Kidney (tissue), 14 donors: ENCODE data around the gene FRA10AC1. TPM values are rescaled to one million over a fixed set of nuclear protein-coding genes. Genes with fewer than 3 reads are reported as not detected.
"Not testable (repeated sequence)": the region's sequence is repeated elsewhere in the genome, so short reads cannot be mapped to it uniquely, and the experiment has no call there.

Experiments
- DNase-seq, 5 donors: peaks; one replicate each; pipeline ENCODE4 v3.0.0-alpha.2; 2013 to 2020
- FAIRE-seq: peaks from 2 replicates; lab custom pipeline; 2012; peaks lifted over from hg19 to GRCh38; lab: Jason Lieb, UNC
- H3K27ac ChIP-seq, 2 donors: one replicate each; pipeline ENCODE4 v1.7.0; 2013; ENCODE audit warnings: low read depth in 2 of 2, low read length in 2 of 2, inconsistent platforms in 1 of 2
- H3K27me3 ChIP-seq: one replicate; pipeline ENCODE4 v1.7.1; 2013; ENCODE audit warnings: low read length, inconsistent platforms; ENCODE audit not compliant: control insufficient read depth, insufficient read depth
- H3K36me3 ChIP-seq, 3 donors: one replicate each; pipeline versions ENCODE4 v1.7.0 to v1.7.1; 2013; ENCODE audit warnings: low read length in 3 of 3, control low read depth in 1 of 3, inconsistent platforms in 1 of 3; ENCODE audit not compliant: insufficient read depth in 3 of 3, control insufficient read depth in 2 of 3
- H3K4me1 ChIP-seq, 3 donors: one replicate each; pipeline versions ENCODE4 v1.7.0 to v1.7.1; 2013; ENCODE audit warnings: low read length in 3 of 3, inconsistent platforms in 1 of 3, low read depth in 1 of 3; ENCODE audit not compliant: control insufficient read depth in 2 of 3, insufficient read depth in 2 of 3
- H3K4me3 ChIP-seq, 3 donors: one replicate each; pipeline versions ENCODE4 v1.7.0 to v1.8.1; 2013; ENCODE audit warnings: low read length in 3 of 3, control low read depth in 1 of 3, inconsistent platforms in 1 of 3
- H3K9ac ChIP-seq, 3 donors: one replicate each; pipeline versions ENCODE4 v1.7.0 to v1.7.1; 2013; ENCODE audit warnings: low read length in 3 of 3, control low read depth in 1 of 3, inconsistent platforms in 1 of 3
- H3K9me3 ChIP-seq, 3 donors: one replicate each; pipeline versions ENCODE4 v1.7.0 to v1.7.1; 2013; ENCODE audit warnings: low read length in 3 of 3, control low read depth in 1 of 3, inconsistent platforms in 1 of 3; ENCODE audit not compliant: control insufficient read depth in 2 of 3, insufficient read depth in 1 of 3
- intact Hi-C: fragments of 100-400 bp; cut with DNase I; formaldehyde crosslinking; loops from one replicate; pipeline ENCODE4 v1.11.1; 2022
- polyA plus RNA-seq: library from polyadenylated mRNA; stranded (reverse); fragments of 350-450 nt; fragmentation: Illumina TruSeq; extraction: RNeasy Lipid Tissue Mini Kit (QIAGEN cat#74804); gene quantifications from one replicate; pipeline ENCODE4 v1.2.3, GENCODE V29; 2014; ENCODE audit warnings: low read depth, low replicate concordance; ENCODE audit not compliant: insufficient read depth
- total RNA-seq: library from RNA; stranded (reverse); fragmentation: NEBNext Ultra II Directional; extraction: Animal tissue kit (Norgen Biotek cat#: 25700); gene quantifications from one replicate; pipeline ENCODE4 v1.2.1, GENCODE V29; 2021
- TF ChIP-seq, protein P1 (sequence below): IDR thresholded peaks from 3 replicates; pipeline ENCODE4 v1.5.1; 2012; ENCODE audit warnings: mild to moderate bottlenecking, moderate library complexity, borderline replicate concordance; ENCODE audit not compliant: insufficient read depth; ENCODE audit errors: extremely low read depth
- donor health status: control.
- donor health status: control.
- donor health status: control.
- donor health status: control.
- donor health status: control.
- donor health status: DM: yes; HTN: yes; CAD: no.
- donor health status: Normal renal cell carcinoma (clear cell type).

Gene FRA10AC1
- total and polyA plus RNA-seq, 2 donors from 2014 or later: 15.6 to 18.9 TPM

DNA sequence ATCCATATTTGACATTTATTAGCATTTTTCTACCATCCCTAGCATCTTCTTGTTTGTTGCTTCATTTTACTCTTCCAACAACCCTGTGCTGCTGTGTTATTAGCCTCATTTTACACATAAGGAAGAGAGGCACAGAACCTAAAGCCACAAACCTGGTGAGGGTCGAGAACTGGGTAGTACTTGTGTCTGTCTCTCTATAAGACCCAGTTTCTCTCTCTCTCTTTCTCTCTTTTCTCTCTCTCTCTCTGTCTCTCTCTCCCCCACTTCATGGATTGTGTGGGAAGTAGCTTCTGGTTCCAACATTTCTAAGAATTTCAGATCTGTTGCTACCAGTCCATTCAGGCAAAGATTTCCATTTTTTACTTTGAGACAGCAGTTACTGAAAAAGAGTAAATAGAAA lies 1.4 kb upstream of the FRA10AC1 start:
- intact Hi-C loops: no loop called here
- Histone ChIP-seq H3K9ac (no peak overlapping the region), H3K4me3 (no peak overlapping the region)

DNA sequence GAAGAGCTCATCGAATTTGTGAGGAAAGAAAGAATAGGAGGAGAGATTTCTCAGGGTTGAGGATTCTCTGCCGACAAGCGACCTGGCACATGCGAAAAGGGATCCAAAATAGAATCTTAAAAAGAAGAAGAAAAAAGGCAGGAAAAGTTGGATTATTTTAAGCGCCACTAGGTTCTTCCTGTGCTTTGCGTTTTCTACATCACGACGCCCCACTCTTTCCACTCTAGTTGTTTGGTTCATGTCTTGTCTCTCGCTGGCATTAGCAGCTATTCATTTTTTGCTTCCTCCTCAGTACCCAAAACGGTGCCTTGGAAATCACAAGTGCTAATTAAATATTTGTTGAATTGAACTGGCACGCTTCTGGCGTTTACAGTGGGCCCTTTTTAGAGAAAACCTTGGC lies 674 bp upstream of the FRA10AC1 start:
- intact Hi-C loops: no loop called here
- no peak for FAIRE-seq
- Histone ChIP-seq H3K4me1 (peaks cover 0 to 3% (median 0%) of the 10 kb centered on the region in 3 donors), H3K27ac (peak overlapping the region in 1 of 2 donors; percentile 90), H3K27me3 (no peaks in the 10 kb centered on the region), H3K36me3 (peaks cover 4 to 5% (median 4%) of the 10 kb centered on the region in 3 donors), H3K9me3 (no peaks in the 10 kb centered on the region), H3K4me3 (peak overlapping the region; percentile 84 to 97 (median 95)), H3K9ac (peak overlapping the region; percentile 74 to 93 (median 84))
- peak in 1 of 5 donors; percentile 41 for DNase-seq
- TF ChIP-seq, protein P1, sequence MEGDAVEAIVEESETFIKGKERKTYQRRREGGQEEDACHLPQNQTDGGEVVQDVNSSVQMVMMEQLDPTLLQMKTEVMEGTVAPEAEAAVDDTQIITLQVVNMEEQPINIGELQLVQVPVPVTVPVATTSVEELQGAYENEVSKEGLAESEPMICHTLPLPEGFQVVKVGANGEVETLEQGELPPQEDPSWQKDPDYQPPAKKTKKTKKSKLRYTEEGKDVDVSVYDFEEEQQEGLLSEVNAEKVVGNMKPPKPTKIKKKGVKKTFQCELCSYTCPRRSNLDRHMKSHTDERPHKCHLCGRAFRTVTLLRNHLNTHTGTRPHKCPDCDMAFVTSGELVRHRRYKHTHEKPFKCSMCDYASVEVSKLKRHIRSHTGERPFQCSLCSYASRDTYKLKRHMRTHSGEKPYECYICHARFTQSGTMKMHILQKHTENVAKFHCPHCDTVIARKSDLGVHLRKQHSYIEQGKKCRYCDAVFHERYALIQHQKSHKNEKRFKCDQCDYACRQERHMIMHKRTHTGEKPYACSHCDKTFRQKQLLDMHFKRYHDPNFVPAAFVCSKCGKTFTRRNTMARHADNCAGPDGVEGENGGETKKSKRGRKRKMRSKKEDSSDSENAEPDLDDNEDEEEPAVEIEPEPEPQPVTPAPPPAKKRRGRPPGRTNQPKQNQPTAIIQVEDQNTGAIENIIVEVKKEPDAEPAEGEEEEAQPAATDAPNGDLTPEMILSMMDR: no peak

More for the DNA sequence above, 1.4 kb upstream of the FRA10AC1 start:
- no peak for DNase-seq
- no peaks in the 10 kb centered on the region for H3K9me3 ChIP-seq
- no peak for FAIRE-seq
- H3K27me3 ChIP-seq: no peaks in the 10 kb centered on the region
- H3K27ac ChIP-seq: no peak overlapping the region
- H3K36me3 ChIP-seq: peaks cover under 1 to 5% (median 4%) of the 10 kb centered on the region in 3 donors
- peaks cover 0 to 3% (median 0%) of the 10 kb centered on the region in 3 donors for H3K4me1 ChIP-seq
- TF ChIP-seq, protein P1: no peak

DNA sequence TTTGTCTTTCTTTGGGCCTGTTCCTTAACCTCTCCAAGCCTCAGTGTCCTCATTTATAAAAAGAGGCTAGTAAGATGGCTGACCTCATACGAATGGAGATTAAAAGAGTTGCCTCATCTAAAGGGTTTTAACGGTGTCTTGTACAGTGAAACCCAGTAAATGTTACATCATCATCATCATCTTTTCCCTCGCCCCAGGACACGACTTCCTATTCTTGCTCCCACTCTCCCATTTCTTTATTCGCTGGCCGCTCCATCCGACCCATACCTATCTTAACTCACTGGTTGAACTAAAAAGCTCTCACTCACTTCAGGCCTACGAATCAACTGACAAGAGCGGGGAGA lies 554 bp downstream of the FRA10AC1 start:
- Histone ChIP-seq H3K36me3 (peaks cover 4 to 9% (median 5%) of the 10 kb centered on the region in 3 donors), H3K9ac (peak overlapping the region; percentile 68 to 97 (median 88)), H3K9me3 (no peaks in the 10 kb centered on the region), H3K27ac (peak overlapping the region; percentile 81 to 90), H3K4me1 (peaks cover 0 to 3% (median 0%) of the 10 kb centered on the region in 3 donors), H3K4me3 (peak overlapping the region; percentile 84 to 96 (median 96)), H3K27me3 (no peaks in the 10 kb centered on the region)
- intact Hi-C loops: no loop called here
- TF ChIP-seq, protein P1: no peak
- DNase-seq (peak in 1 of 5 donors; percentile 60), FAIRE-seq (no peak)

DNA sequence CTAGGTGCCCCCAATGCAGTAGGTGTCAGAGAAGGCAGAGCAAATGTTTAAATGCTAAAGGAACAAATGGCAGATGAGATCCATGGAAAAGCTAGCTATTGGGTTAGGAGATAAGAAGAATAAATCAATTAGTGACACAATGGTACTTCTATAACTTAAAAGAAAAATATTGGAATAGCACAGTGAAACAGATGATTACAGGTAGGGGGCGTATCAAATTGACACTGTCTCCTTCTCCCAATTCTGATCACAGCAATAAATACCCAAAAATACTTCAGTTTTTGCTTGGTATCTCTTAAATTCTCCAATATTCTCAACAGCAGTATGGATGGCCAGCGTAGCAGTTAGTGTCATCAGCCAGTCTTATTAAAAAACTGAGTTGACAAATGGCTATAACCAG lies 5.2 kb downstream of the FRA10AC1 start:
- no peak for FAIRE-seq

DNA sequence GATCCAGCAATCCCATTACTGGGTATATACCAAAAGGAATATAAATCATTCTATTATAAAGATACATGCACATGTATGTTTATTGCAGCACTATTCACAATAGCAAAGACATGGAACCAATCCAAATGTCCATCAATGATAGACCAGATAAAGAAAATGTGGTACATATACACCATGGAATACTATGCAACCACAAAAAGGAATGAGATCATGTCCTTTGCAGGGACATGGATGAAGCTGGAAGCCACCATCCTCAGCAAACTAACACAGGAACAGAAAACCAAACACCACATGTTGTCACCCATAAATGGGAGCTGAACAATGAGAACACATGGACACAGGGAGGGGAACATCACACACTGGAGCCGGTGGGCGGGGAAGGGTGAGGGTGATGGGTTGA lies 5.8 kb downstream of the FRA10AC1 start:
- H3K4me3 ChIP-seq, H3K4me1 ChIP-seq, H3K27ac ChIP-seq, DNase-seq, H3K27me3 ChIP-seq, FAIRE-seq, H3K9ac ChIP-seq, H3K9me3 ChIP-seq, intact Hi-C loops: not testable (repeated sequence)
- H3K36me3 ChIP-seq: peaks cover 4 to 13% (median 13%) of the 10 kb centered on the region in 3 donors

More for the DNA sequence above, 5.2 kb downstream of the FRA10AC1 start:
- no peaks in the 10 kb centered on the region for H3K27me3 ChIP-seq
- DNase-seq: no peak
- H3K4me1 ChIP-seq: peaks cover 0 to 3% (median 0%) of the 10 kb centered on the region in 3 donors
- no peak overlapping the region for H3K4me3 ChIP-seq
- H3K27ac ChIP-seq: no peak overlapping the region
- H3K9me3 ChIP-seq: no peaks in the 10 kb centered on the region
- H3K36me3 ChIP-seq: peaks cover 4 to 11% (median 9%) of the 10 kb centered on the region in 3 donors
- no peak overlapping the region for H3K9ac ChIP-seq
- TF ChIP-seq, protein P1: no peak
- intact Hi-C loops: no loop called here
